ENCODE data around the gene NDUFB6. TPM values are rescaled to one million over a fixed set of nuclear protein-coding genes. Genes with fewer than 3 reads are reported as not detected.

The NDUFB6 gene
- total and polyA plus RNA-seq, 9 of the 15 experiments (the other 6 are each of a cell fraction or from before 2014, with no cell fraction given): 26.5 to 88.1 (median 64.0) TPM

DNA sequence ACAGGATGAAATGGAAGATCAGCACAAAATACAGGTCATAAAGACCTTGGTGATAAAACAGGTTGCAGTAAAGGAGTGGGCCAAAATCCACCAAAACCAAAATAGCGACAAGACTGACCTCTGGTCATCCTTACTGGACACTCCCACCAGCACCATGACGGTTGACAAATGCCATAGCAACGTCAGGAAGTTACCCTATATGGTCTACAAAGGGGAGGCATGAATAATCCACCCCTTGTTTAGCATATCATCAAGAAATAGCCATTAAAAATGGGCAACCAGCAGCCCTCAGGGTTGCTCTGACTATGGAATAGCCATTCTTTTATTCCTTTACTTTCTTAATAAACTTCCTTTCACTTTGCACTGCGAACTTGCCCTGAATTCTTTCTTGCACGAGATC lies 6.0 kb upstream of the NDUFB6 start:
- POLR2A ChIA-PET: interaction anchor here (1.0 kb wide), 1 partner anchor 12 kb away, joined by 4 read pairs; no protein-coding TSS in a partner anchor

DNA sequence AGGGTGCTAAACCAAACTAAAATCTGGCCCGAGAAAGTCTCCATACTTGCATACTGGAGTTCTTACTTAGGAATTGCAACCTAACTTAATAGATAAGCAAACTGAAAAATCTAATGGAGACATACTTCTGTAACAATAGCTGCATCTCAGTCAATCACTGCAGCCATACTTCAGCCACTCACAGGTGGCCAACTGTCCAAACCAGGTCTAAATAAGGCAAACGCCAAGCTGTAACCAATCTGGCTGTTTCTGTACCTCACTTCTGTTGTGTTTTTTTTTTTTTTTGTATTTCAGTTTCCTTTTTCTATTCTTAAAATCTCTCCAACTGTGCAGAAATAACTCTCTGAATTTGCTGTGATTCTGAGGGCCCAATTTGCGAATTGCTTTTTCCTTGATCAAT lies 4.4 kb upstream of the NDUFB6 start:
- in situ Hi-C loops (cut with MboI): loop anchor here (5.0 kb wide), 1 partner anchor 195 kb away; the partner anchor contains the start of gene ACO1
- FAIRE-seq: no peak
- peaks cover 6% of the 10 kb centered on the region for H3K79me2 ChIP-seq (ENCODE audit: control insufficient read depth, insufficient read depth, low read length)
- H3K27ac ChIP-seq (ENCODE audit: extremely low read depth, low read depth, low read length): no peak overlapping the region
- H3K4me2 ChIP-seq (ENCODE audit: insufficient read depth, low read length): no peak overlapping the region
- no peaks in the 10 kb centered on the region for H4K20me1 ChIP-seq (replicated peaks; ENCODE audit: control insufficient read depth, insufficient read depth, low read length)
- ChIA-PET CTCF (ENCODE audit: low intra/inter-chr PET ratio) (interaction anchor here (0.8 to 1.2 kb wide), 2 partner anchors 198 to 199 kb away, joined by 4 read pairs; no protein-coding TSS in a partner anchor), POLR2A (no interaction called here)
- BruUV-seq (replicated peaks): no TSS peak
- intact Hi-C loops (cut with micrococcal nuclease): no loop called here
- no peaks in the 10 kb centered on the region for H3K9me1 ChIP-seq (ENCODE audit: control insufficient read depth, insufficient read depth, low read length)
- no peaks in the 10 kb centered on the region for H3K27me3 ChIP-seq (ENCODE audit: control insufficient read depth in 2 of 2, insufficient read depth in 2 of 2, low read length in 2 of 2)
- ATAC-seq: no peak
- H3K4me3 ChIP-seq: no peak overlapping the region
- H3K4me1 ChIP-seq (replicated peaks in 1 of 2; ENCODE audit: control insufficient read depth in 2 of 2, insufficient read depth in 2 of 2, low read length in 2 of 2): no peaks in the 10 kb centered on the region
- no peaks in the 10 kb centered on the region for H3K9me3 ChIP-seq (replicated peaks; ENCODE audit: control insufficient read depth, insufficient read depth, low read depth, low read length)
- H2AFZ ChIP-seq (ENCODE audit: low read depth, low read length): no peak overlapping the region
- no peak for DNase-seq (ENCODE audit: extremely low read depth in 1 of 4, low spot score in 3 of 4)
- 0% methylated on average over 2 of the region's 3 CpGs for WGBS (ENCODE audit: insufficient coverage, low coverage, missing lambda C conversion rate)
- H3K36me3 ChIP-seq (ENCODE audit: control insufficient read depth, insufficient read depth, low read length): no peaks in the 10 kb centered on the region
- no peak overlapping the region for H3K9ac ChIP-seq (ENCODE audit: insufficient read depth in 1 of 2, low read depth in 2 of 2, low read length in 2 of 2)
- TF ChIP-seq ZKSCAN1 (IDR thresholded peaks at IDR 0.05; ENCODE audit: low read depth, low read length) (no peak), HNRNPUL1 (IDR thresholded peaks at IDR 0.05; ENCODE audit: low read length) (no peak), PATZ1 (CRISPR knock-in tag; IDR thresholded peaks at IDR 0.05; ENCODE audit: borderline replicate concordance) (no peak), ZNF408 (CRISPR knock-in tag; IDR thresholded peaks at IDR 0.05; ENCODE audit: low read depth) (no peak), TFAP4 (CRISPR knock-in tag; IDR thresholded peaks at IDR 0.05; ENCODE audit: borderline replicate concordance) (no peak), ETV1 (tag; conservative IDR thresholded peaks at IDR 0.05; ENCODE audit: low read depth) (no peak), EGR1 (conservative IDR thresholded peaks at IDR 0.05) (no peak), IRF2 (CRISPR knock-in tag; IDR thresholded peaks at IDR 0.05) (no peak), POLR2G (IDR thresholded peaks at IDR 0.05; ENCODE audit: low read depth, low read length) (no peak), ZNF277 (CRISPR knock-in tag; IDR thresholded peaks at IDR 0.05; ENCODE audit: borderline replicate concordance) (no peak)

More for the DNA sequence above, 6.0 kb upstream of the NDUFB6 start:
- no peaks in the 10 kb centered on the region for H3K36me3 ChIP-seq (ENCODE audit: control insufficient read depth, insufficient read depth, low read length)
- no peaks in the 10 kb centered on the region for H3K9me3 ChIP-seq (replicated peaks; ENCODE audit: control insufficient read depth, insufficient read depth, low read depth, low read length)
- no peak overlapping the region for H3K27ac ChIP-seq (ENCODE audit: extremely low read depth, low read depth, low read length)
- no peak overlapping the region for H3K4me2 ChIP-seq (ENCODE audit: insufficient read depth, low read length)
- no peaks in the 10 kb centered on the region; a peak in 1 of 5 replicates for H3K4me1 ChIP-seq (replicated peaks in 1 of 2; ENCODE audit: control insufficient read depth in 2 of 2, insufficient read depth in 2 of 2, low read length in 2 of 2)
- 7% methylated on average over 5 of the region's 5 CpGs for WGBS (ENCODE audit: insufficient coverage, low coverage, missing lambda C conversion rate)
- no TSS peak for BruUV-seq (replicated peaks)
- no peaks in the 10 kb centered on the region for H3K27me3 ChIP-seq (ENCODE audit: control insufficient read depth in 2 of 2, insufficient read depth in 2 of 2, low read length in 2 of 2)
- in situ Hi-C loops (cut with MboI) (loop anchor here (5.0 kb wide), 1 partner anchor 197 kb away; the partner anchor contains the start of gene ACO1), intact Hi-C loops (cut with micrococcal nuclease) (loop anchor here (1.0 kb wide), 1 partner anchor 200 kb away; no protein-coding TSS in a partner anchor)
- no peaks in the 10 kb centered on the region for H3K79me2 ChIP-seq (ENCODE audit: control insufficient read depth, insufficient read depth, low read length)
- no peak for FAIRE-seq
- H3K9ac ChIP-seq (ENCODE audit: insufficient read depth in 1 of 2, low read depth in 2 of 2, low read length in 2 of 2): no peak overlapping the region
- no peak for DNase-seq (ENCODE audit: extremely low read depth in 1 of 4, low spot score in 3 of 4)
- H2AFZ ChIP-seq (ENCODE audit: low read depth, low read length): no peak overlapping the region
- TF ChIP-seq RFX1 (IDR thresholded peaks at IDR 0.05) (peak; percentile 60), CREM (IDR thresholded peaks at IDR 0.05; ENCODE audit: low read depth) (no peak), SRF (CRISPR knock-in tag; IDR thresholded peaks at IDR 0.05) (peak in 1 of 2 experiments; percentile 63; a peak in 1 of 4 replicates)
- ATAC-seq: no peak
- CTCF ChIA-PET (ENCODE audit: low intra/inter-chr PET ratio): interaction anchor here (1.0 to 6.5 kb wide), 3 partner anchors 47 to 390 kb away, joined by 4 to 93 read pairs (median 4); no protein-coding TSS in a partner anchor
- no peak overlapping the region for H3K4me3 ChIP-seq
- H3K9me1 ChIP-seq (ENCODE audit: control insufficient read depth, insufficient read depth, low read length): no peaks in the 10 kb centered on the region
- no peaks in the 10 kb centered on the region for H4K20me1 ChIP-seq (replicated peaks; ENCODE audit: control insufficient read depth, insufficient read depth, low read length)
